ENCODE results near the gene C5orf52.
"Not testable (repeated sequence)": the region's sequence is repeated elsewhere in the genome, so short reads cannot be mapped to it uniquely, and the experiment has no call there.

GRCh38 chr5:157696154-157696553 lies 24.8 kb downstream of the C5orf52 start:
- not testable (repeated sequence) for TF ChIP-seq CTCF, POLR2A (IDR thresholded peaks at IDR 0.05)

Measured in right lobe of liver (tissue), 4 donors.